ENCODE data around the gene PRR5L.
"Not testable (repeated sequence)": the region's sequence is repeated elsewhere in the genome, so short reads cannot be mapped to it uniquely, and the experiment has no call there.

The PRR5L gene

DNA sequence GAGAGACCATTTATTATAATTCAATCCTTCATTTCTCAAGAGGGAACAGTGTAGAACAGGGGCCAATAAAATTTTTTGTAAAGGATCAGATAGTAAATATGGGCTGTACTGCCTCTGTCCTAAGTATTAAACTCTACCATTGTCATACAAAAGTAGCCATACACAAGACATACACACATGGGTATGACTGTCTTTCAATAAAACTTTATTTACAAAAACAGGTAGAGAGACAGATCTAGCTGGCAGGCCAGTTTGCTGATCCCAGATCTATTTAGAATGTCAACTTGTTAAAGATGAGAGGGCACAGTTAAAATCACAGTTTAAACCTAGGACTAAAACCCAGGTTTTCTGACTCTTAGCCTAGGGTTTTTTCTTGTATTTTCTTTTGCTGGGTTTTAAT lies 197.2 kb downstream of the PRR5L start:
- ATAC-seq (replicated peaks) (no peak), DNase-seq (no peak)
- Mint-ChIP-seq H3K27ac (no peak overlapping the region), H3K9me3 (no peaks in the 10 kb centered on the region), H3K27me3 (no peaks in the 10 kb centered on the region), H3K4me3 (no peak overlapping the region), H3K36me3 (peaks cover 31 to 38% of the 10 kb centered on the region in 2 donors), H3K4me1 (peaks cover 5 to 15% of the 10 kb centered on the region in 2 donors)

DNA sequence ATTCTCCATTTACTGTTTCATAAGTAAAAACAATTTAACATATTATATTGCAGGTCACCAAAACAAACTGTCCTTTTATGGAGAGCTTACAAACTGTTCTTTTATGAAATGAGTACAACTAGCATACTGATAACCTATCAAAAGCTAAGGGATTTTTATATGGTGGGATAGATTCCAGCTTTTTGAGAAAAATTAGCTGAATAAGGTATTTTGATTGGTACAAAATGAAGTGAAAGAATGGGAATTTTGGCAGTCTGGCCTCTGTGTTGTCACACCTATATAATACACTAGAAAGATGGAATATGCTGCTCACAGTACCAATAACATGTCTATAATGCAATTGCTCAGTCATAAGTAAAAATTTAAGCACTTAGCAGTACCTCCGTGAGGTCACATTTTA lies 202.6 kb downstream of the PRR5L start:
- DNase-seq, result no peak
- H3K27ac Mint-ChIP-seq, result no peak overlapping the region
- H3K9me3 Mint-ChIP-seq, result no peaks in the 10 kb centered on the region
- peaks cover 16 to 23% of the 10 kb centered on the region in 2 donors for H3K4me1 Mint-ChIP-seq
- H3K36me3 Mint-ChIP-seq, result peaks cover 19 to 28% of the 10 kb centered on the region in 2 donors
- H3K27me3 Mint-ChIP-seq, result no peaks in the 10 kb centered on the region
- no peak for ATAC-seq (replicated peaks)
- H3K4me3 Mint-ChIP-seq, result no peak overlapping the region

DNA sequence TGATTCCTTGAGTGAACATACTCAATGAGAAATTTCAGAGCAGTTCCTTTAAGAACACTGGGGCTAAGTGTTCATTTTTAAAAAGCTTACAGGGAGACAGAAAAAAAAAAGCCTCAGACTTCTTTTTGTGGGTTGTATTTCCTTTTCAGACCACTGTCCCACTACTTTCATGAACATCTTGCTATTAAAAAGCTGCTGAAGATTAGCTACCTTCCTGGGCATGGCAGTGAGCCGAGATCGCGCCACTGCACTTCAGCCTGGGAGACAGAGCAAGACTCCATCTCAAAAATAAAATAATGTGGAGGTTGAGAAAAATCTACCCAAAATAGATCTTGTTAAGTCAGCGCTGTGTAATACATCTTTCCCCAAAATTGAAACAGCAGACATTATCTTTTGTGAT lies 203.2 kb downstream of the PRR5L start:
- Mint-ChIP-seq H3K9me3 (no peaks in the 10 kb centered on the region), H3K4me1 (peaks cover 16 to 25% of the 10 kb centered on the region in 2 donors), H3K4me3 (no peak overlapping the region), H3K27me3 (no peaks in the 10 kb centered on the region), H3K27ac (no peak overlapping the region), H3K36me3 (peaks cover 21 to 31% of the 10 kb centered on the region in 2 donors)
- ATAC-seq (replicated peaks), result no peak
- DNase-seq, result no peak

DNA sequence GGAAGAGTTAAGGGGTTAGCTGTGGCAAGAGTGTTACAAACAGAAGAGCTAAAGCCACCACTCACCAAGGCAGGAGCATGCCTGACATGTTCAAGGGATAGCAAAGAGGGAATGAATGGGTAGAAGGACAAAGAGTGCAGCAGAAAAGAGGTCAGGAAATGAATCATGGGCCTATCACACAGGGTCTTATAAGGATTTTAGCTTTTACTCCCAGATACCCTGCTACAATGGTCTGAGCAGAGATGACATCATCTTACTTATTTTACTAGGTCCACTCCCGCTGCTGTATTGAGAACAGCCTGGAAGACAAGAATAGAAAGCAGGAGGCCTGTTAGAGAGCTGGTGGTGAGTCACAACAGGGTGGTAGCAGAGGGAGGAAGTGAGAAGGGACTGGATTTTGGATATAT lies 204.2 kb downstream of the PRR5L start:
- peak; percentile 88 to 99 for ATAC-seq (replicated peaks)
- H3K36me3 Mint-ChIP-seq, result peaks cover 26 to 35% of the 10 kb centered on the region in 2 donors
- peak overlapping the region; percentile 38 for H3K27ac Mint-ChIP-seq
- H3K4me3 Mint-ChIP-seq, result no peak overlapping the region
- H3K4me1 Mint-ChIP-seq, result peaks cover 18 to 32% of the 10 kb centered on the region in 2 donors
- H3K9me3 Mint-ChIP-seq, result no peaks in the 10 kb centered on the region
- no peak for DNase-seq
- no peaks in the 10 kb centered on the region for H3K27me3 Mint-ChIP-seq

DNA sequence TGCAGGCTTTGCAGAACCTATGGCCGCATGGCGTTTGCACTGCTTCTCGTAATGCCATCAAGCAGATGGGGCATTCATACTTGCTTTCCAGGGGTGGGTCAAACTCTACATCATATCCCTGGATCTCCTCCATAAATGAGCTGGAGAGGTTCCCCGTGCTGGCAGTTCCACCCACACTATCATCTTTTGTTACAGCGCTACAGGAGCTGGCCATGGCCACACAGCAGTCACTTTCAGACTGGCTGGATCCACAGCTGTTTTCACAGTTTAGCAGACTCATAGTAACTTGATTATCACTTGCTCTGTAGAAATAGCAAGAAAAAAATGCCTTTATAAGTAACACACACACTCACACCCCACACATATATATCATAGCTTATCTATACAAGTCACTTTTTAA lies 205.1 kb downstream of the PRR5L start:
- Mint-ChIP-seq H3K27me3 (no peaks in the 10 kb centered on the region), H3K9me3 (no peaks in the 10 kb centered on the region), H3K36me3 (peaks cover 32 to 34% of the 10 kb centered on the region in 2 donors), H3K27ac (no peak overlapping the region), H3K4me1 (peaks cover 21 to 38% of the 10 kb centered on the region in 2 donors), H3K4me3 (no peak overlapping the region)
- ATAC-seq (replicated peaks) (no peak), DNase-seq (no peak)

DNA sequence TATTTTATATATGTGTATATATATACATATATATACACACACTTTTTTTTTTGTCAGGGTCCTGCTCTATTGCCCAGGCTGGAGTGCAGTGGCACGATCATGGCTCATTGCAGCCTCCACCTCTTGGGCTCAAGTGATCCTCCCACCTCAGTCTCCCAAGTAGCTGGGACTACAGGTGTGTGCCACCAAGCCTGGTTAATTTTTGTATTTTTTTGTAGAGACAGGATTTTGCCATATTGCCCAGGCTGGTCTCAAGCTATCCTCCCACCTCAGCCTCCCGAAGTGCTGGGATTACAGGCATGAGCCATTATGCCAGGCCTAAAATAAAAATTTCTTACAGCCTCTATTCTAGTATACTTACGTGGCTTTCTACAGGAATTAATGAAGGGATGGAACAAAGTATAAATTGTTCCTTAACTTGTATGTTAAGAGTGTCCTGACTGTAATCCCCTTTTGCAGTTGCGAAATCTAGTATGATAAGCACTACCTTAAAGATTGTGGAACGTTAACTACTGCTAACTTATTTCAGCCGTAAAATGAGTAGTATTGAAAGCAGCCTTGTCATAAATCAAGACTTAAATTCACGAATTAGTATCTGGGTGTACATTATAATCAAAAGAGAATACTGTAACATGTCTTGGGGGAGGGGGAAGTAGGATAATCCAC lies 211.9 kb downstream of the PRR5L start:
- Mint-ChIP-seq H3K36me3 (peaks cover 15 to 16% of the 10 kb centered on the region in 2 donors), H3K4me1 (peaks cover 16 to 42% of the 10 kb centered on the region in 2 donors), H3K27ac (no peak overlapping the region), H3K27me3 (no peaks in the 10 kb centered on the region), H3K9me3 (no peaks in the 10 kb centered on the region), H3K4me3 (peak overlapping the region; percentile 43 to 46)
- DNase-seq (no peak), ATAC-seq (replicated peaks) (no peak)

DNA sequence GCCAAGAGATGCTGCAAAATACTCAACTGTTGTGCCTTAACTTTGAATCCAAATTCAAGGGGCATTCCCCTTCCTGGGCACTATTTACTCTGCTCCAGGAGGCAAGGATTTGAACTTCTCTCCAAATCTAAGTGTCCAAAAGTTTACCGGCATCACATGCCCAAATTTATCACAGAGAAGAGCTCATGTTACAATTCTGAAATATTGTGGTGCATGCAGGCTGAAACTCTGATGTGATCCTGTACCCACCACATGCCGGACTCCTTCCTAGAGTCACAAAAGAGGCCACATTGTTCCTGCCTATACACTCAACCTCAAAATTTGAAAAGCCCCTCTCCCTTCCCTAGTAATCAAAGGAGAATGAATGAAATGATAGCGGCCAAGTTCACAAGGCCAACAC lies 212.7 kb downstream of the PRR5L start:
- Mint-ChIP-seq H3K9me3 (peaks cover 3 to 4% of the 10 kb centered on the region in 2 donors), H3K27ac (peak overlapping the region; percentile 98), H3K4me3 (peak overlapping the region; percentile 92 to 98), H3K4me1 (peaks cover 13 to 36% of the 10 kb centered on the region in 2 donors), H3K36me3 (peaks cover 9 to 13% of the 10 kb centered on the region in 2 donors), H3K27me3 (no peaks in the 10 kb centered on the region)
- DNase-seq (no peak), ATAC-seq (replicated peaks) (no peak)

DNA sequence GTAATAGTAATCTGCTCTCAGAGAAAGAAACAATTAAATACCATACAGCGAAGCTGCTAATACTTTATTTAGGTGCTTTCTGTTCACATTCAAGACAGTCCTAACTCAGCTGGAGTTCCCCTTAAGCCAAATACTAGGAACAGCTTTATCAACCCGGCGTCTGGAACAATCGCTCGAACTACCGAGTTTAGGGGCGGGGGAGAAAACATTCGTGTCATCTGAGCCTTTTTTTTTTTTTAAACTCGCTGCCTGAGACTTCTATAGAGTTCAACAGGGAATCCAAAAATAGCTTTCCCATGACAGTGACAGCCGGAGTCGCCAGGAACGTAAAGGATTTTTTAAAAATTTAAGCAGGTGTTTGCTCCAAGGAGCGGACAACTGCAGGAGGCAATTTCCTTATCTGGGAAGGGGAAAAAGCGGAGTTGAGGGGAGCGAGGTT lies 213.1 kb downstream of the PRR5L start:
- Mint-ChIP-seq H3K27me3 (no peaks in the 10 kb centered on the region), H3K4me3 (peak overlapping the region; percentile 92 to 98), H3K27ac (peak overlapping the region; percentile 98), H3K9me3 (peaks cover 3 to 4% of the 10 kb centered on the region in 2 donors), H3K4me1 (peaks cover 13 to 35% of the 10 kb centered on the region in 2 donors), H3K36me3 (peaks cover 7 to 12% of the 10 kb centered on the region in 2 donors)
- ATAC-seq (replicated peaks) (peak; percentile 33 to 37), DNase-seq (no peak)

DNA sequence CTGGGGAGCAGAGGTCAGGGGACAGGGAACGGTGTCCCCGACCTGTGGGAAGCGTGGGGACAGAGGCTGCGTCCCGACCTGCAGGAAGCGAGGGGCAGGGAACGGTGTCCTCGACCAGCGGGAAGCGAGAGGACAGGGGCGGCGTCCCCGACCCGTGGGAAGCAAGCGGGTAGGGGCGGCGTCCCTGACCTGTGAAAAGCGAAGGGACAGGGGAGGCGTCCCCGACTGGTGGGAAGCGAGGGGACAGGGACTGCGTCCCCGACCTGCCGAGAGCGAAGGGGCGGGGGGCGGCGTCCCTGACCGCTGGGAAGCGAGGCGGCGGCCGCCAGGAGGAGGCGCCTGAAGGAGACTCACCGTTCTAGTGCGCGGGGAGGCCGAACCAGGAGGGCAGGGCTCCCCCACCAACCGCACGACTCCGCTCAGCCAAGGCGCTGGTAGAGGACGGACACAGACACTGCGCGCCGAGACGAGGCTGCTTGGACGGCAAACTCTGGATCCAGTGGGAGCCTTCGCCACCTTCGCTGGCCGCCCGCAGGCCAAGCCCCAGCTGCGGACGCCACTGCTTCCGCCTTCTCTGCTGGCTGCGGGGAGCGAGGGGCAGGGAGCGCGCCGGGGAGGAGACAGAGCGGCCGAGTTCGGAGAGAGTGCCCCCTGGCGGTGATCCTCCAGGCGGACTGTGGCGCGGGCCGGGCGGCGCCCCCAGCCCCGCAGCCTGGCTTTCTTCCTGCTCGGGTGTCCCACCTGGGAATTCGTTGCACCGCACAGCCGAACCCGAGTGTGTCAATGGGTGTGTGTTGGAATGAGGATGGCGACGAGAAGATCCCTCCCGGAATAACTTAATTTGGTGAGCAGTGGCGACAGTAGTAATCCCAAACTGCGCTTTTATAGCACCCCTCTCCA lies 213.9 kb downstream of the PRR5L start, which contains the start of gene TRAF6:
Gene TRAF6 (minus strand): TSS at position 579 of the 900 bp plus-strand sequence. CDS start 8,757 bp downstream, outside the sequence.
- peaks cover 0 to 6% of the 10 kb centered on the region in 2 donors for H3K27me3 Mint-ChIP-seq
- DNase-seq (peak; percentile 82), ATAC-seq (replicated peaks) (peak; percentile 98)
- peak within 1 kb of the TSS; percentile 92 to 98 for H3K4me3 Mint-ChIP-seq
- peaks cover 3 to 4% of the 10 kb centered on the region in 2 donors for H3K9me3 Mint-ChIP-seq
- H3K36me3 Mint-ChIP-seq, result peaks cover 2 to 8% of the 10 kb centered on the region in 2 donors
- H3K4me1 Mint-ChIP-seq, result peaks cover 13 to 30% of the 10 kb centered on the region in 2 donors
- H3K27ac Mint-ChIP-seq, result peak within 1 kb of the TSS; percentile 98

DNA sequence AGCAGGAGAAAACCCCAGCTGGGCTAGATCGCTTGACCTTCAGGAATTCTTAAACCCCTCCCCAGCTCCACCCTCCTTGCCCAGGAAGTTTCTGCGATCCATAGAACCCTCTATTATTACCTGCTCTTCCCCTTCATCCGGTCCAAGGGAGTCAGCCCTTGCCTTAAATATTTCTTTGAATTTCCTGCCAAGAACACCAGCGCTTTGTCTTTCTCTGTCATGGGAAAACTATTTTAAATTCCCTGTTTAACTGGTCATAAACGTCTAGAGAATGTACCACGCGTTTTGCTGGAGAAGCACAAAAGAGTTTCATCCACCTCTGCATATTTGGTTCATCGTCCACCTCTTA lies 214.5 kb downstream of the PRR5L start:
- Mint-ChIP-seq H3K9me3 (peaks cover 3 to 4% of the 10 kb centered on the region in 2 donors), H3K36me3 (peaks cover 2 to 4% of the 10 kb centered on the region in 2 donors), H3K4me3 (peak overlapping the region; percentile 92 to 98), H3K4me1 (peaks cover 10 to 25% of the 10 kb centered on the region in 2 donors), H3K27ac (peak overlapping the region; percentile 67), H3K27me3 (peaks cover 0 to 8% of the 10 kb centered on the region in 2 donors)
- DNase-seq (no peak), ATAC-seq (replicated peaks) (no peak)

DNA sequence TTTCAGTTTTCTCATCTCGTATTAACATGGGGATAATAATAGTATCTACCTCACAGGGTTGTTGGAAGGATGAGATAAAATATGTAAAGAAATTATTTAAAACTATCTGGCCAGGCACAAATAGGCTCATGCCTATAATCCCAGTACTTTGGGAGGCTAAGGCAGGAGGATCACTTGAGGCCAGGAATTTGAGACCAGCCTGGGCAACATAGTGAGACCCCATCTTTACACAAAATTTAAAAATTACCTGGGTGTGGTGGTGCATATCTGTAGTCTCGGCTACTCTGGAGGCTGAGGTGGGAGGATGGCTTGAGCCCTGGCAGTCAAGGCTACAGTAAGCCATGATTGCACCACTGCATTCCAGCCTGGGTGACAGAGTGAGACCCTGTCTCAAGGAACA lies 215.0 kb downstream of the PRR5L start:
- Mint-ChIP-seq H3K4me1 (peaks cover 8 to 21% of the 10 kb centered on the region in 2 donors), H3K4me3 (peak overlapping the region; percentile 92 to 98)
- ATAC-seq (replicated peaks); H3K27ac Mint-ChIP-seq; H3K36me3 Mint-ChIP-seq; DNase-seq; H3K27me3 Mint-ChIP-seq; H3K9me3 Mint-ChIP-seq: not testable (repeated sequence)

DNA sequence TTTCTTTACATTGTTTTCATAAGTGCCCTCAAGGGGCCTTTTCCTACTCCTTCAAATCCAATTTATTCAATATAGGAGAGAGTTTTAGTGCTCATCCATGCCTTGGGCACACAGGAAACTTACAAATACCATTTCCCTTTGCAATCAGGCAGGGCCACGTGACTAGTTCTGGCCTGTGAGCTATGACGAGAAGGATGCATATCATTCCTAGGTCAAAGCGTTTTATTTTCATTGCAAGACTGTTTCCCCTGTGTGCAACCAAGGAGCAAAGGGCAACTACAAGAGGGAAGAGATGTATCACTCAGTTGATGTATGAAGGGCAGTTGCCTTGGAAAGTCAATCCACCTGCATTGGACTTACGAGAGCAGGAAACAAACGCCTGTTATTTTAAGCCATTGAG lies 215.9 kb downstream of the PRR5L start:
- peaks cover 0 to 8% of the 10 kb centered on the region in 2 donors for H3K27me3 Mint-ChIP-seq
- DNase-seq, result no peak
- peaks cover 8 to 21% of the 10 kb centered on the region in 2 donors for H3K4me1 Mint-ChIP-seq
- no peak overlapping the region for H3K4me3 Mint-ChIP-seq
- H3K36me3 Mint-ChIP-seq, result peaks cover 0 to 2% of the 10 kb centered on the region in 2 donors
- no peak overlapping the region for H3K27ac Mint-ChIP-seq
- no peak for ATAC-seq (replicated peaks)
- peaks cover 3 to 4% of the 10 kb centered on the region in 2 donors for H3K9me3 Mint-ChIP-seq

DNA sequence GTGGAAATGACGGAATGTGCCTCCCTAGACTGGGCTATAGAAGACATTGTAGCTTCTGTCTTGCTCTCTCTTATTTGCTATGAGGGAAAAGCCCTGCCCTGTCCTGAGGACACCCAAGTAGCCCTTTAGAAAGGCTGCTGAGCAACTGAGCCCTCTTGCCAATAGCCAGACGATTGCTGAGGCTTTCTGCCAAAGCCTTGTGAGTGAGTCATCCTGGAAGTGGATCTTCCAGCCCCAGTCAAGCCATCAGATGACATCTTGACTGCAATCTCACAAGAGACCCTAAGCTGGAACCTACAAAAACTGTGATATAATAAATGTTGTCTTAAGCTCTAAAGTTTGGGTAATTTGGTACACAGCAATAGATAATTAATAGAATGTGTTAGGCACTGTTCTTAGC lies 217.9 kb downstream of the PRR5L start:
- Mint-ChIP-seq H3K4me1 (peaks cover under 1 to 11% of the 10 kb centered on the region in 2 donors), H3K27ac (no peak overlapping the region), H3K9me3 (peaks cover 4 to 5% of the 10 kb centered on the region in 2 donors), H3K36me3 (peaks cover 0 to 2% of the 10 kb centered on the region in 2 donors), H3K4me3 (no peak overlapping the region), H3K27me3 (peaks cover 5 to 8% of the 10 kb centered on the region in 2 donors)
- ATAC-seq (replicated peaks) (no peak), DNase-seq (no peak)

Data from stimulated activated naive B cell treated with anti-CD40 and anti-IgM and Interleukin-4, amounts not matched to agents 10 μg/mL and 1 μg/mL and 100 μg/mL, for 72 hours (primary cell).